HG03457 (cell line): Measurements from ENCODE around the gene SMIM9.
"Not testable (repeated sequence)": the region's sequence is repeated elsewhere in the genome, so short reads cannot be mapped to it uniquely, and the experiment has no call there.

Source experiments
- ATAC-seq: cut with Tn5 transposase; IDR thresholded peaks from one replicate; pipeline ENCODE4 v1.9.1; 2021; ENCODE audit warnings: moderate number of reproducible peaks; ENCODE audit not compliant: unreplicated experiment

SMIM9 gene

GRCh38 chrX:154834562-154834961 lies at the start of gene SMIM9:
TSS of gene SMIM9 (minus strand) at chrX:154834662. CDS start at chrX:154830856, 3,806 bp downstream.
- ATAC-seq = no peak

DNA sequence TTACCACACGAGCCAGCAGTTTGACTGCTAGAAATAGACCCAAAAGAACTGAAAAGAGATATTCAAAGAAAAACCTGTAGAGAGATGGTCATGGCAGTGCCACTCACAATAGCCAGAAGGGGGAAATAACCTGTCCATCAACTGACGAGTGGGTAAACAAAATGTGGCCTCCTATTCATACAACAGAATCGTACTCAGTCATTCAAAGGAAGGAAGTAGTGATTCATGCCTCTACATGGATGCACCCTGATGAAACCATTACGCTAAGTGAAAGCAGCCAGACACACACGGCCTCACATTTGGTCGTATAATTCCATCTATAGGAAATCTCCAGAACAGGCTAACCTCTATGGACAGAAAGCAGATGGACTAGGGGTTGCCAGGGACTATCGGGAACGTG lies 49.6 kb upstream of the SMIM9 start:
- ATAC-seq = not testable (repeated sequence)

GRCh38 chrX:154873329-154873728 lies 38.9 kb upstream of the SMIM9 start:
- ATAC-seq = no peak

DNA sequence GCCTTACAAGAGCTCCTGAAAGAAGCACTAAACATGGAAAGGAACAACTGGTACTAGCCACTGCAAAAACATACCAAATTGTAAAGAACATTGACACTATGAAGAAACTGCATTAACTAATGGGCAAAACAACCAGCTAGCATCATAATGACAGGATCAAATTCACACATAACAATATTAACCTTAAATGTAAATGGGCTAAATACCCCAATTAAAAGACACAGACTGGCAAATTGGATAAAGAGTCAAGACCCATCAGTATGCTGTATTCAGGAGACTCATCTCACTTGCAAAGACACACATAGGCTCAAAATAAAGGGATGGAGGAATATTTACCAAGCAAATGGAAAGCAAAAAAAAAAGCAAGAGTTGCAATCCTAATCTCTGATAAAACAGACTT lies 34.1 kb upstream of the SMIM9 start:
- not testable (repeated sequence) for ATAC-seq

- no peak for ATAC-seq
Measured at GRCh38 chrX:154855256-154855655, 20.8 kb upstream of the SMIM9 start.

GRCh38 chrX:154850957-154851611 lies 16.6 kb upstream of the SMIM9 start:
- ATAC-seq = no peak

DNA sequence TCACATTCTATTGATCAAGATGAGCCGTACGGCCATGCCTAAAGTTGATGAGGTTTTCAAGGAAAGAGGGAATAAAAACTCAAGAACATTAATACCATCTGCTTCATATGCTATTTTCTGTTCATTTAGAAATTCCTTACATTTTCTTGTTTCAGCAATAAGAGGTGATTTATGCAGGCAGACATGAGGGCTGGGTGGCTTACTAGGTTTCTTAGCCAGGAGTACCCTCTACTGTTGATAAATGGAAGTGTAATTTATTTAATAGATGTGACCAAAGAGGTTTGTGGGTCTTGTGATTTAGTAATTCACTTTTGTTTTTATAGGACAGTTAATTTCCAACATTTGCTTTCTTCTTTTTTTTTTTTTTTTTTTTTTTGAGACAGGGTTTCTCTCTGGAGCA lies 6.4 kb upstream of the SMIM9 start:
- no peak for ATAC-seq

DNA sequence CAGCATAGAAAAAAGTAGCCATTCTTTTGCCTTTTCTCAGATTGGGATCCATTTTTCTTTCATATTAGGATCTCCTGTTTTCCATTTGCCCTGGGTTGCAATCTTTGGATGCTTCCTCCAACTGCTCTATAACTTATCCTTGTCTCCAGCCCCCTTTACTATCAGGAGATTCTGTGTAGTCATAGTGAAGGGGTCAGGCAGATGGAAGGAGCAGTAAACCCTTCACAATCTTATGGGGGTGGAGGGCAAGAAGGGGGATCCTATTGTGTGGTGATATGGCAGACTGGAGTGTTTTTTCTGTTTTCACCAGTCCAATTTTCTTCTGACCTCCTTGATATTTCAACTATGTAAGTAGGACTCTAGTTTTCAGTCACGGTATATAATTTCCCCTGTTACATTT lies 1.7 kb upstream of the SMIM9 start:
- ATAC-seq = no peak

DNA sequence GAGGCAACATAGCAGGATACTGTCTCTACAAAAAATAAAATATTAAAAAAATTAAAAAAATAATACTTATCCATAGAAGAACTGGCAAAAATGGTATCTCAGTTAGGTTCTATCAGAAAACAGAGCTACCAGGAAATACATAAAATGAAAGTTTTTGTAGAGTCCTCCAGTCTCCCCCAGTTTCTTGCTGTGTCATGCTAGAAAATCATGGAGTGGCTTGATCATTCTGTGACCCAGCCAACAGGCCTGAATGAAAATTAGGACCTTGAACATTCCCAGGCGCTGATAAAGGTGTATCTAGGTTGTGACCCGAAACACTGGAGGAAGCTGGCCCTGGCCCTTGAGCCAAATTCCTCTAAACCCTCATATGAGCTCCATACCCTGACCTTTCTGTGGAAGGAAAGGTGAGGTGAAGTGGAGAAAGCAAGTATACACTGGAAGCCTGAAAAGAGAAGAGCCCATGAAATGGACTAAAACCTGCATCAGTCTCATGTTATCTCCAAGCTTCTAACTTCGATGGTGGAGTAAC lies 652 bp downstream of the SMIM9 start:
- no peak for ATAC-seq

- ATAC-seq = no peak
Measured at GRCh38 chrX:154829926-154830442, 4.5 kb downstream of the SMIM9 start.

DNA sequence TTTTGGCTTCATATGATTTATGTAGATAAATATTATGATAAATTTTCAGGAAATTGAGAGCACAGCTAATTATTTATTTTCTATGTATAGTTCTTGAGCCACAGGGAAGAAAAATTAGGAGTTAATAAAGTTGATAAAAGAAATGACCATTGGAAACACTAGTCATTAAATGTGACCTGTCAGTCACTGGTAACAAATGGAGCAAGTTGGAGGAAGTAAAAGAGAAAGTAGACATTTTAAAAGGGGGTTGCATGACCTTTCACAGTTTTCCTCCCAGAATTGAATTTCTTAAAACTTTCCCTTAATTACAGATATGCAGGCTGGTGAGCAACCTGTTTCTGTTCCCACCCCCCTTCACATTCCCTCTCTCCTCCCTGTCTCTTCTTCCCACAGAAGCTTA lies 5.3 kb downstream of the SMIM9 start:
- ATAC-seq = no peak

DNA sequence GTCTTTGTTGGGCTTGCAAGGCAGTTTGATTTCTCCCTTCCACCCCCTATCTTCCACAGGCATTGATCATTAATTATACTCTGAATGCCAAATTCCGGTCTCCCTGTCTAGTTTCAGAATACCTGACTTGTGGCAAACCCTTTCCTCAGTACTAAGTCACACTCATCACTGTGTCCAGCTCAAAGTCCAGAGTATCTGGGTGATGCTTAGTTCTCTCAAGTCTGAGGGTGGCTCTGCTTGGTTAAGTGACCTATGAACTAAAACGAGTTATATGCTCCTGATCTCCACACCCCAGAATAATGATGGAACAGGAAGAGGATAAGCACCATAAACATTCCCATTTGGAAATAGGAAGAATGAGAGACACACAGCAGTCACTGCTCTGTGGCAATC lies 6.5 kb downstream of the SMIM9 start:
- no peak for ATAC-seq

DNA sequence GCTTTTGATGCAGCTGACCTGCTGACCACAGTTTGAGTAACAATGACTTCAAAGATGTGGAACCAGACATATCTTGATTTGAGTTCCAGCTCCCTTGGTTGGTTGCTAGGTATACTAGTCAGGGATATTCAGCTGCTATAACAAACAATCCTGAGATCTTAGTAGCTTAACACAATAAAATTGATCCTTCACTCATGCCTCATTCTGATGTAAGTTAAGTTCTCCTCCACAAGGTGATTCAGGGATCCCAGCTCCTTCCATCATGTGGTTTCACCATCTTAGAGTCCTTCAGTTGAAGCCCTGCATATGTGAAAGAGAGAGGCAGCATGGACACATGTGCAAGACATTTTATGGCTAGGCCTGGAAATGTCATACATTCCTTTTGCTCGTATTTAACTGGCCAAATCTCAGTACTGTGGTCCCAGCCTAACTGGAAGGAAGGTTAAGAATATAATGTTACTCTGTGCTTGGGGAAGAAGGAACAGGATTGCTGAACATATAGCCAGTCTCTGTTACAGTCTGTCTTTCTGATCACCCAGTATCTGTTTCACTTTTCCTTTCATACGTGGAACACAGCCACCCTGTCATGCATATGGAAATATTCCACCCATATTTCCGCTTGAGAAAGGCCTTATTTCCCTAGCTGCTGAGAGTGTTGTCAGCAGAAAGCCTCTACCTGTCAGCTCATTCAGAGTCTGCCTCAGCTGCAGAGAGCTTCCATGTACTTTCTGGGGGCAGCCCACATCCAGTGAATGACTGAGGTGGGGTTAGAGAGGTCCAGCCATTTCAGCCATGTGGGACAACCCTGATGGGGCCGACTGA lies 7.1 kb downstream of the SMIM9 start:
- no peak for ATAC-seq

DNA sequence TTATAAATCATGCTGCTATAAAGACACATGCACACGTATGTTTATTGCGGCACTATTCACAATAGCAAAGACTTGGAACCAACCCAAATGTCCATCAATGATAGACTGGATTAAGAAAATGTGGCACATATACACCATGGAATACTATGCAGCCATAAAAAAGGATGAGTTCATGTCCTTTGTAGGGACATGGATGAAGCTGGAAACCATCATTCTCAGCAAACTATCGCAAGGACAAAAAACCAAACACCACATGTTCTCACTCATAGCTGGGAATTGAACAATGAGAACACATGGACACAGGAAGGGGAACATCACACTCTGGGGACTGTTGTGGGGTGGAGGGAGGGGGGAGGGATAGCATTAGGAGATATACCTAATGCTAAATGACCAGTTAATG lies 8.9 kb downstream of the SMIM9 start:
- not testable (repeated sequence) for ATAC-seq

DNA sequence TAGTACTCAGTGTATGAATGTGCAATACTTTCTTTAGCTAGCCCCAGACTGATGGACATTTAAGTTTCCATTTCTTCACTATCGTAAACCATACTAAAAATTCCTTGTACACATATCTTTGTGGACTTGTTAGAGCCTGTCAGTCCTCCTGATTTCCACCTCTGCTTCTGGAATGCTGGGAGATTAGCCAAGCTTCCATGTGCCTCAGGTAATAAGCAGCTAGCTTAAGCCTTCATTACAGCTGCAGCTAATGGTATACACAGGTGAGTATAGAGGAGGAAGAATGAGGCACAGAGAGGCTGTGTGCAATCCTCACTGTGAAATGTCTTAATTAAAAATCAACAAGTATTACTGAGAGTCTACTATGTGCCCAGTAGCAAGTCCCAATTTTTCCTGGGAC lies 9.8 kb downstream of the SMIM9 start:
- ATAC-seq = no peak

GRCh38 chrX:154822029-154822428 lies 12.4 kb downstream of the SMIM9 start:
- ATAC-seq = no peak

GRCh38 chrX:154821523-154821922 lies 12.9 kb downstream of the SMIM9 start:
- no peak for ATAC-seq

- no peak for ATAC-seq
Measured at GRCh38 chrX:154819771-154820341, 14.6 kb downstream of the SMIM9 start.

DNA sequence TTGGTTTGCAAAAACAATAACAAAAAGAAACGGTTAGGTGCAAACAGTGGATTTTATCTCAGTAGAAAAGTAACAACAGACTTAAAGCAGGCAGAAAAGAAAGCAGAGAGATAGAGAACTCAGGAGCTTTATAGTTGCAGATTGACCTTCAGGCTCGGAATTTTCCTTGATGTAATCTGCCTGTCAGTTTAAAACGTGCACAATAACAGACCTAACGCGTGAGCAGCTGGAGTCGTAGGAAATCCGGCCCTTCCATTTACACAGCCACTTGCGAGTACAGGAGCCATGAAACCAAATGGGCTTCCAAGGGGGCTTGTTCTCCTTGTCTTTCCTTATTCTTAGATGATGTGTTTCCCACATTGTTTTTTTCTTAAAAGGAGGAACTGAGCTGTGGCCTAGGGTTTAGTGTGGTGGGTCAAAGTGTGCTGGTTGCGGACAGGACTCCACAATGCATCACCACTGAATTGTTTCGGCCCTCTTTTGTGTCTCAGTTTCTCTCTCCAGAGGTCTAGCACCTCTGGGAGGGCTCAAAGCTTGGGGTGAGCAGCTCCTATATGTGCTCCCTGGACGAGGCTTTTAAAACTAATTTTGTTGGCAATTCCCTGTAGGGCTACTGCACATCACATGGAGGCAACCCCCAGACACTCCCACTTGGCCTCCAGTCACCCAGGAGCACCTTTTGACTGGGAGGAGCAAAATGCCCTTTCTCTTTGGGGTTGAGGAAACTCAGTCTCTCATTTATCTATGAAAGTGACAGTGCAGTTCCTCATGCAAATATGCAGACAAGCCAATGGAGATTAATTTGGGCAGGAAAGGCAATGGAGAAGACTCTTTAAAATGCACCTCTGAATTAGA lies 15.3 kb downstream of the SMIM9 start:
- no peak for ATAC-seq

DNA sequence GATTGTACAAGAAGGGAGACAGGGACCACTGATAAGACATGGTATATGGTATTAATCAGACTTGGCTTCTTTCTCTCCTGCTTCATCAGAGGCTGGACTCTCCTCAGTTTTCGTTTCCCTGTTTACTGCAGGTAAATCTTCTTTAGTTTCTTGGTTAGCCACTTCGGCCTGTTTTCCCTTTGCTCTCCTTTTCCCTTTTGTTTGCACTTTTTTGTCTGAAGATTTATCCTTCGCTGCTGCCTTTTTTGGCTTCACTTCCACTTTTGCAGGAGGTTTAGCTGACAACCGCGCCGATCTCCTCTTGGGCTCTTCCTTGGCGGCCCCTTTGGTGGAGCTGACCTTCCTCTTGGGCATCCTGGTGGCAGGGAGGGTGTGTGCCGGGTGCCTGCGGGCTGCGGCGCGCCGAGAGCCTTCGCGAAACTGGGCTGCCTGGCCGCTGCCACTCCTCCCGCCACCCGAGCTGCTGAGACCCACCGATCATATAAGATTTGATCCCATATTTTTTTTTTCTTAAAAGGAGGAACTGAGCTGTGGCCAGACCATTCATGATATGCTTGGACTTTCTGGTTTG lies 17.3 kb downstream of the SMIM9 start:
- not testable (repeated sequence) for ATAC-seq
